ENCODE results near the gene SRC.

Gene SRC

DNA sequence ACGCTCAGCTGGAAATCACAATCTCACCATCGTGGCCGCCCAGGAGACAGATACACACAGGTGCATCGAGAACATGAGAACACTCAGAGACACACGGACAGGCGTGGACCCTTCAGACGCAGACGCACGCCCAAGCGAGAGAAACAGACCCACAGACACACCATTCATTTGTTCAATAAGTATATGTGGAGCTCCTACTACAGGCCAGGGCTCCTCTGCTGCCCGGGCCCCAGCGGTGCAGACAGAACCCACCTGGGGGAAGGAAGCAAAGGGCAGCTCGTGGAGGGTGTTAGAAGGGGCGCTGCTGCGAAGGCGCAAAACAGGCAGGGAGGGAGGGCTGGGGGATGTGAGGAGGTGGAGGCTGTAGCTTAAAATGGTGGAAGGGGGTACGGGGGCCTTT is 39.2 kb downstream of the SRC start:
- DNase-seq, result no peak

DNA sequence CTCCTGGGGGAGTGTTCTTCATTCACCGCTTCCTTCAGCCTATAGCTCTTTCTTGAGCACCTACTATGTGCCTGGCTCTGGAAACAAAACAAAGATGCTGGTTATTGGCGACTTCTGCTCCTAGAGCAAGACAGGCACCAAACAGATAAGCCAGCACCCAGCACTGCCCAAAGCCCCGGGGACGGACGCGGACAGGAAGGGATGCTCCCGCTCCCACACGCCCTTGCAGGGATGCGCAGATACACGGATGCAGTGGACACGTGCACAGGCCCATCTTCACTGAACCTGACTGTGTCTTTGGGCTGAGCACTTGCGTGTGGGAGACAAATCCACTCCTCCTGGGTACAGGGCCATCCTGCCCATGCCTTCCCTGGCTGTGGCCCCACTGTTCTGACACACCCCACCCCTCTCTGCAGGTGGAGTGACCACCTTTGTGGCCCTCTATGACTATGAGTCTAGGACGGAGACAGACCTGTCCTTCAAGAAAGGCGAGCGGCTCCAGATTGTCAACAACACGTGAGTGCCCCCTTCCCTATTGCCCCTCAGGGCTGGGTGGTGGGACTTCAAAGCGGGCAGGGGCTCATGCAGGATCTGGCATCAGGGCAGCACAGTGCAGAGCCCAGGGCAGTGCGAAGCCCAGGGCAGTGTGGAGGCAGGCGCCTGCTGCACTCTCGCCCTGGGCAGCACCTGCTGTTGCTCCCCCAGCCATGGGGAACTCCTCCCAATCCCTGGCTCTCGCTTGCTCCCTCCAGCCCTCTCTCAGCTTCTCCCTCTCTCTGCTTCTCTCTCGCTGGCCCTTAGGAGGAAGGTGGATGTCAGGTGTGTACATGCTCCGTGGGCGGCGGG is 39.9 kb downstream of the SRC start:
- no peak for DNase-seq

DNA sequence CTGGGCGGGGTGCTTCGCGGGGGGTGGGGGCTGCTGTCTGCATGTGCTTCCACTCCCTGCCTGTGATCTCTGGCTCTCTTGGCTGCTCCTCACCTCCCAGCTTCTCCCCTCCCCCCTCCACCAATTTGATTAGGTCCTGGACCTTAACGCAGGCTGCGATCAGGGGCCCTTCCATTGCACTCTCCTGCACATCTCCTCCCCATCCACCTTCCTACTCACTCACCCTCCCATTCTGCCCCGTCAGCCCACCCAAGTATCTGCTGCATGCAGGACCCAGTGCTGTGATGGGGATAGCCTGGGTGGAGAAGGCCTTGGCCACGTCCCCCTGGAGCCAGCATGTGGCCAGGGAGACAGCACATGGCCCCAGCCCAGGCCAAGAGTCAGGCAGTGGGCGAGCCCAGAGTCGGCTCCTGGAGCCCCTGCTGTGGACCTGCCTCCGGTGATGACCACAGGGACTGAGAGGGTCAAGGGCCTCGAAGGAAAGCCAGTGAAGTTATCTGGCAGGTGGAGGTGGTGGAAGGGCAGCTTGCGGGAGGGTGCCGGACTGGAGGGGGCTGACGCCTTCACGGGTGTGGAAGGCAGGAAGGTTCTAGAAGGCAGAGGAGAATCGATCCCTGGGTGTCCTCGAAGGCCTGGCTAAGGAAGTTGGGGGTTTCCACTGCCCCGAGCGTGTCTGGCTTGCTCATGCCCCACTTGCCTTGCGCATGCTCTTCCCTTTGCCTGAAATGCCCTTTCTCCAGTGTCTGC is 40.7 kb downstream of the SRC start:
- no peak for DNase-seq

DNA sequence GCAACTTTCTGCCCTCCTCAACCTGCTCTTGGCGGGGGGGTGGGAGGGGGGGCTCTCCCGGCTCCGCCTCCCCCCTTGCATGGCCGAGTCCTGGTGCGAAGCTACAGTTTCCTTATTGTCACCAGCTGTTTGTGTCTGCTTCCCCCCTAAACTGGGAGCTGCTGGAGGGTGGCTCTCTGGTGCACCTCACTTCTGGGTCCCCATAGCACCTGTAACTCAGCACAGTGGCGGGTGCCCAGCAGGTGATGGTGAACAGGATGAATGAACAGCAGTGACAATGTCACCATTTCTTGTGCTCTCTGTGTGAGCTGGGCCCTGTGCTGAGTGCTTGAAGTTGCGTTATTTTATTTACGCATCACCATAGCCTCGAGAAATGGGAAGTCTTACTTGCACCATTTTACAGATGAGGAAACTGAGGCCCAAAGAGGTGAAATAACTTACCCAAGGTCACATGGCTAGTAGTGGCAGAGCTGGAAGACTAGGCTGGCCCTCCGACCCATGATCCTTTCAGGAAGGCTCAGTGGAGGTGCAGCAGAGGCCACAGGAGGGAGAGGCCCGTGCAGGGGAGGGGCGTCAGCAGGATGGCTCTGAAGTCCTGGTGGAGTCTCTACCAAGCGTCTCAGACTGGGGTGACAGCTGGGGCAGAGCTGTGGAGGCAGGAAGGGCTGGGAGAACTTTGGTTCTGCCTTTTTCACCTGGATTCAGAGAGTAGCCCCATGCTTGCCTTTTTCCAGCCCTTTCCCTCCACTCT is 41.8 kb downstream of the SRC start:
- no peak for DNase-seq

DNA sequence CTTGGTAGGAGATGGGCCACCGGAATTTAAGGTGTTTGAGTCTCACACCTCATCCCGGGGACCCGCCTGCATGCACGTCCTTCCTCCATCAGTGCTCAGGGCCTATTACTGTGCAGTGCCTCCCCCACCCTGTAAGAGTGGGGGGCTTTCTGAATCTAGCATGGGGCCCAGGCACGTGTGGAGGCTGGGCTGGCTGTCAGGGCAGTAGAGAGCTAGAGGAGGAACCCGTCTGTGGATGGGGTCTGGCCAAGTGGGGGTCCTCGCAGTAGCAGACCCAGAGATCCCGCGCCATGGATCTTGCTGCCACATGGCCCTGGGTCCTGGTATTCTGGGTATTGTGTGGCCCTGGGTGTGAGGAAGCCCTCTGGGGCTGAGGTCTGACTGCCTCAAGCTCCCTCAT is 42.9 kb downstream of the SRC start:
- DNase-seq, result no peak

DNA sequence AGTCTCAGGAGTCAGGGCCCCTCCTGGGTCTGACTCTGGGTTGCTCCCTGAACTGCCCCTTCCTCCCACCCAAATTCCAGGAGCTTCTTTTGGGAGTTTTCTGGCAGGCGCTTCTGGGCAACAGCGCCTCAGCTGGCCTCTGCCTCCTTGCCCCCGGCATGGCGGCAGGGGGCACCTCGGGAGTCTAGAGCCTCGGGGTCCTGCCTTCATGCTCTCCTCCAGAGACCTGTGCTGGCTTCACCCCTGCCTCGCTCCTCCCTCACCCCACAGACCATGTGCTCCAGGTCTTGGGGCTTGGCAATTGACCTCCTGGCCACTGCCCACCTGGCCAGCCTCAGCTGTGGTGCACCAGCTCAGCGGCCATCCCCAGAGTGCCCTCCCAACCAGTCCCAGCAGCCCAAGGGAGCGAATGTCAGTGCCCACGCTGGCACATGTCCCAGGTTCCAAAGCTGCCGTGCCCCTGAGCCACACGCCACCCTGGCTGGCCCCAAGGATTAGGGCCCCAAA is 43.4 kb downstream of the SRC start:
- no peak for DNase-seq

DNA sequence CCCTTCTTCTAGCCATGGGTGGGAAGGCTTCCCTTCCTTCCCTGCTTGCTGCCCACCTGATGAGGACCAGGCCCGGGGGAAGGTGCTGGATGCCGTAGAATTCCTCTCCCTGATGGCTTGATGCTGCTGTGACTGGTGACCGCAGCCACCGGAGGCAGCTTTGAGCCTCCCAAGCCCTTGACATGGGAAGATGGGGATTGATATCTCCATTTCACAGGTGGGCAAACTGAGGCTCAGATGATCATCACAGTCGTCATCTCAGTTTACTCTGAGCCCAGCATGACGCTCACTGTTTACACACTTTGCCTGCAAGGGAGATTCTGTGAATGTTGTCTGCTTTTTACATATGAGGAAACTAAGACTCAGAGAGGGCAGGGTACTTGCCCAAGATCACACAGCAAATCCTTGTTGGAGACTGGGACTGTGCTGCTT is 43.9 kb downstream of the SRC start:
- no peak for DNase-seq

DNA sequence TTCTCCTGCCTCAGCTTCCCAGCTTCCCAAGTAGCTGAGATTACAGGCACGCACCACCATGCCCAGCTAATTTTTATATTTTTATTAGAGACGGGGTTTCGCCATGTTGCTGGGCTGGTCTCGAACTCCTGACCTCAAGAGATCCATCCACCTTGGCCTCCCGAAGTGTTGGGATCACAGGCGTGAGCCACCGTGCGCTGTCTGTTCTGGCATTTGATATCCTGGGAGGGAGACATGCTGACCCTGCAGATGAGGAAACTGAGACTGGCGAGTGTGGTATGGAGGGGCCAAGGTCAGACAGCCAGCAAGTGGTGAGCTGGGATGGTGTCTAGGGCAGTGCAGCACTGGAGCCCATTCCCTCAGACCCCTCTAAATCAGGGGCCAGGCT is 44.6 kb downstream of the SRC start:
- DNase-seq, result no peak

DNA sequence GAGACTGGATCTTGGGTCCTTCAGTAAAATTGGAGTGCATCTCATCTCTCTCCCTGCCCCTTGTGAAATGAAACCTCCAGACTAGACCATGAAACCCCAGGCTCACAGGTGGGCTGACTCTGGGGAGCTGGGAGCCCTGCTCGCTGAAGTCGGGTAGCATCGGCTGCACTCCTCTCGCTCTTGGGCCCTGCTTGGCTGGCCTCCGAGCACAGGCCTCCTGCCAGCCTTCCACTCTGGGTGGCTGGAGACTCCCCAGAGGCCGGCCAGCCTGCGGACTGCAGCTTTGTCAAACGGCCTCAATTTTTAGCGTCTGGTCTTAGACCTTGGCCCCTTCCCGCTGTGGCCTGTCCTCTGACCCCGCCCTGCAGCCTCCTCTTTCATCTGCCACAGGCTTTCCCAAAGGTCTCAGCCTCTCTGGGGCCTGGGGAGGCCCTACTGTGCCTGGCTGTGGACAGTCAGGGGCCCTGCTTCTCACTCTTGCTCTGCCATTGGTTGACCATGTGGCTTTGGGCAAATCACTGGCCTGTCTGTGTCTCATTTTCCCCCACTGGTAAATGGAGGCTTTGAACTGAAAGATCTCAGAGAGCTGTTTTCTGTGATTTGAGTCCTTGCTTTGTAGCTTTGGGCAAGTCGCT is 45.1 kb downstream of the SRC start:
- no peak for DNase-seq

DNA sequence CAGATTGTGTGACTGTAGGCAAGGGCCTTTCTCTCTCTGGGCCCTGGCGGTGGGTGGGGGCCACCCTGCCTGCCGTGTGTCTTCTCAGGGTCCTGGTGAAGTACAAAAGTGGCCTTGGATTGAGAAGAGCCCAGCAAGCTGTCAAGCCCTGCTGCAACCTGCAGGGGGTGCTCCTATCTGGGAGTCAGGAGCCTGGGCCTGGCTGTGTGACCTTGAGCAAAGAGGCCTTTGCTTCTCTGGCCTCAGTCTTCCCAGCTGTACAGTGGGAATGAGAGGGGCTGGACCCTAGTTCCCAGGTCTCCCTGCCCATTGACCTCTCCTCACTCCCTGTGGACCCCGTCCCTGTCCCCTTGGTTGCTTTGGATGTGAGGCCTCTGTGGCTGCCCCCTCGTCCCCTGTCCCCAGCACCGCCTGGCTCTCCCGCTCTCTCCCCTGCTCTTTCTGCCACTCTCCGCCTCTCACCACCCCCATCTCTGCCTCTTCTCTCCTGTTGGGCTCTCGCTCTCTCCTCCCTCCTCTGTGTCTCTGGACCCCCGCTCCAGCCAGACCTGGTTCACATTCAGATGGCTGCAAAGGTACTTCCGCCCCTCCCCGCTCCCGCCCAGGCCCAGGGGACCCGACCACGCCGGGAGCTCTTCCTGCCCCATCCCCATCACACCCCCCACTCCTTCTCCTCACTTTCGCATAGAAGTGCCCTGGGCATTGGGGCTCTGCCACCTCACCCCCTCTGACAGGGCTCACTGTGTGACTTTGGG is 46.7 kb downstream of the SRC start:
- peak; percentile 44 for DNase-seq

DNA sequence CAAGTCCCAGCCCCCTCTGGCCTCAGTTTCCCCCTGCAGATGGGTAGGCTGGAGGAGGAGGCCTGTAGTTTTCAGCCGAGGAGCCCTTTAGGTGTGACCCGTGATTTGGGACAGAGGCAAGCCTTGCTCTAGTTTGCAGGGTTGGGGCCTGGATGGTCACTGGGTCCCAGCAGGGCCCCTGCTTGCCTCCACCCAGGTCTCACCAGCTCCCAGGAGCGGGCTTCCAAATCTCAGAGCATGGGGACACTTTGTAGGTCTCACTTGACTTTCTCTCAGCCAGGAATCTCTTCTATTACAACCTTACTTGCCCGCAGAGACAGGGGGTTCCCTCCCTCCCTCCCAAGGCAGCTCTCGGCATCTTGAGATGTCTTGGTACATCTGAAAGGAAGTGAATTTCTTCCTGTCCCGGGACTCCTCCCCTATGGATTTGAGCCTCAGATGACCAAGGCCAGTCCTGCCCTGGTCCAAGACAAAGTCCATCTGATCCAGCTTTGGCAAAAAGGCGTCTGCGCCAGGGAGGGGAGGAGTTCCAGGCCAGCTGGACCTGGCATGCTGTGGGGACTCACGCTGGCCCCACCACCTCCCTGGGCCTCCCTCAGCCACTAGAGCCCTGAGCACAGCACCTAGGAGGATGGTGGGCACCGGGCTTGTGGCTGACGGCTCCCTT is 47.4 kb downstream of the SRC start:
- DNase-seq, result no peak

DNA sequence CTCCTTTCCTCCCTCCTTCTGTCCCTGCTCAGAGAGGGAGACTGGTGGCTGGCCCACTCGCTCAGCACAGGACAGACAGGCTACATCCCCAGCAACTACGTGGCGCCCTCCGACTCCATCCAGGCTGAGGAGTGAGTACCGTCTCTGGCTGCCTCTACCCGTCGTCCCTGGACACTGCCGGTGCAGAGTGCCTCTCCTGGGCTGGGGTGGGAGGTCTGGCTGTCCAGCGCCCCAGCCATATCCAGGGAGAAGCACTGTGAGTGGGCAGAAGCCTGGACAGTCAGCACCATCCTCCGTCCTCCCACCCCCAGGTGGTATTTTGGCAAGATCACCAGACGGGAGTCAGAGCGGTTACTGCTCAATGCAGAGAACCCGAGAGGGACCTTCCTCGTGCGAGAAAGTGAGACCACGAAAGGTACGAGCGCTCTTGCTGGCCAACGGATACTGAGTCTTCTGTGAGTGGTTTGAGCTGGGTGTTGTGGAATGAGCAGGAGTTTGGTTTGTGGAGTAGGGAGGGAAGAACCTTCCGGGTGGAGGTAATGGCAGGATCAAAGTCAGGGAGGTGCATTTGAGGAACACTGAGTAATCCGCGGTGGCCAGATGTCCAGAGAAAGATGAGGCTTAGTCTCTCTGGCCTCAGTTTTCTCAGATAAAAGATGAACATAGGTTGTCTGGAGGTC is 48.1 kb downstream of the SRC start:
- no peak for DNase-seq

DNA sequence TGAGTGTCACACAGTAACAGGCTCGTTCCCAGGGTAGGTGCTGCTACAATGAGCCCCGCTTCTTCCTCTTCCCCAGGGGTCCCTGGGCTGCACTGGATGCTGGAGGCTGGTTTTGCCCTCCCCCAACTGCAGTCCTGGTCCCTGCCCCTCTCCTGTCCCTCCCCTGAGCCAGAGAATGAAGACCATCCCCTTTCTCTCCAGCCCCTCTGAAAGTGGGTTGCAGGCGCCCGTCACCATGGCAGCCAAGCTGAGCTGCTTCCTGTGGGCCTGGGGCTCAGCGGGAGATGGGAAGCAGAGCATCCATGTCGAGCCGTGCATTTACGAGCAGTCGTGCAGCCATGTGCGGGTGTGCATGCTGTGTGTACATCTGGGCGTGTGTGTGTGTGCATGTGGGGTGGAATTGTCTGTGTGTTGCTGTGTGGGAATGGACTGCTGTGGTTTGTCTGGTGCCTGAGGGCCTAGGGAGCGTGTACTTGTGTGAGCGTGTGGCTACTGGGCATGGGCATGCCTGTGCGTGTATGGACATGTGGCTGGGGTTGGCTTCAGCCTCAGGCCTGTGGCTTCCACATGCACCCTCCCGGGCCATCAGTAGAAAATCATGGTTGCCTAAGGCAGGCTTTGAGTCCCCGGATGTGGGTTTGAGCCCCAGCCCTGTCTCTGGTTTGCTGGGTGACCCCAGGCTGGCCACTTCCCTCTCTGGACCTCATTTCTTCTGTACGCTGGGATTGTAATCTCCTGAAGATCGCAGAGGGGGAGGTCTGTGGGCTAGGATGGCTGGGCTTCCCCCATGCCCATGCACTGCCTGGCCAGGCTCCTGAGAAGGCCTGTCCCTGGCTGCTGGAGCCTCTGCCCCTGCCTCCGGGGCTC is 48.8 kb downstream of the SRC start:
- DNase-seq, result peak; percentile 49

DNA sequence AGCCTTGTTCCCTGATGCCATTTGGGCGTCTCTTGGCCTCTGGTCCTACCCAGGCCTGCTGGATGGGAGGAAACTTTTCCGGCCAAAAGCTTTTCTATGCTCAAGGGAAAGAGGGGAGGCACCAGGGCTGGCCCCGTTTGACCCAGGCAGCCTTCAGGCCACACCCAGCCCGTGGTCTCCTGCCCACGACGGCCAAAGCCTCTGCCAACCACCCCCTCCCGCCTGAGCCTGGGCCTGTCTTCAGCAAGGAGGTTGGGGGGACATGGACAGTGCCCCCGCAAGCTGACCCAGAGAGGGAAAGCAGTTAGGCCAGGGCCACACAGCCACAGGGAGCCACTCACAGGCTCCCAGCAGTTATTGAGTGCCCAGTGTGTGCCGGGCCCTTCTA is 49.5 kb downstream of the SRC start:
- no peak for DNase-seq

DNA sequence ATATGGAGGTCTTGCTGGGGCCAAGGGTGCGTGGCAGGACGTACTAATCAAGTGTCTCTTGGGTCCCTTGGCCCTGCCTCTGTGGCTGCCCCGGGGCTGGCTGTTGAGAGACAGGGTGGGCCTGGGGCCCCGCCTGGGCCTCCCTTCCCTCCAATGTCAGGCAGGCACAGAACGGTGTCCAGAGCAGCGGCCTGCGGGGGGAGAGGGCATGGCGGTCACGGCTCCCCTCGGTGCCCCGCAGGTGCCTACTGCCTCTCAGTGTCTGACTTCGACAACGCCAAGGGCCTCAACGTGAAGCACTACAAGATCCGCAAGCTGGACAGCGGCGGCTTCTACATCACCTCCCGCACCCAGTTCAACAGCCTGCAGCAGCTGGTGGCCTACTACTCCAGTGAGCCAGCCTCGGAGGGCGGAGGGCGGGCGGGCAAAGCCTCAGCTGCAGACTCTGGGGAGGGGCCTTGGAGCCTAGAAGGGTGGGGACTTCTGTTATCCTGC is 50.0 kb downstream of the SRC start:
- peak; percentile 46 for DNase-seq

DNA sequence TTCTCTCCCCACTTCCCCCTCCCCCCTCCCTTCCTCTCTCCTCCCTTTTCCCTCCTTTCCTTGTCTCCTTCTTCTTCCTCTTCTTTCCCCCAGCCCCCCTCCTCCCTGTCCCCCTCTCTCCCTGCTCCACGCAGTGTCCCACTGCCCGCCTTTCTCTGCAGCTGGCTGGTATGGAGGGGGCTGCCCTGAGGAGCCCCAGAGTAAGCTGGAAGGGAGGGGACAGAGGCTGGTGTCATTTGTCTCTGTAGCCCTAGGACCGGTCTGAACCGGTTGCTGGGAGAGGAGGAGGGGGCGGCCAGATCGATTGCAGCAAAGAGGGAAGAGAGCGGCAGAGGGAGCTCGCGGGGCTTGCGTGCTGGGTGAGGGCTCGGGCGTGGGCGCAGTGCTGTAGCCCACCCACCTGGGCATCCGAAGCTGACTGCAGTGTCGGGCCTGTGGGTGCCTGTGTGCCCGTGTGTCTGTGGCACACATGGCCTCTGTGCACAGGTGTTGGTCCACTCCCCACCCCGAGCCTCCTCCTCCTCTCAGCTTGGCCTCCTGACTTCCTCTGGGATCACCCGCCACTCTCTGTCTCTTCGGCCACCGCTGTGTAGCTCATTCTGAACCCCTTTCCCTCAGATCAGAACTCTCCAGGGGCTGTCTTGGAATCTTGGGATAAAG is 50.6 kb downstream of the SRC start:
- peak; percentile 46 for DNase-seq

DNA sequence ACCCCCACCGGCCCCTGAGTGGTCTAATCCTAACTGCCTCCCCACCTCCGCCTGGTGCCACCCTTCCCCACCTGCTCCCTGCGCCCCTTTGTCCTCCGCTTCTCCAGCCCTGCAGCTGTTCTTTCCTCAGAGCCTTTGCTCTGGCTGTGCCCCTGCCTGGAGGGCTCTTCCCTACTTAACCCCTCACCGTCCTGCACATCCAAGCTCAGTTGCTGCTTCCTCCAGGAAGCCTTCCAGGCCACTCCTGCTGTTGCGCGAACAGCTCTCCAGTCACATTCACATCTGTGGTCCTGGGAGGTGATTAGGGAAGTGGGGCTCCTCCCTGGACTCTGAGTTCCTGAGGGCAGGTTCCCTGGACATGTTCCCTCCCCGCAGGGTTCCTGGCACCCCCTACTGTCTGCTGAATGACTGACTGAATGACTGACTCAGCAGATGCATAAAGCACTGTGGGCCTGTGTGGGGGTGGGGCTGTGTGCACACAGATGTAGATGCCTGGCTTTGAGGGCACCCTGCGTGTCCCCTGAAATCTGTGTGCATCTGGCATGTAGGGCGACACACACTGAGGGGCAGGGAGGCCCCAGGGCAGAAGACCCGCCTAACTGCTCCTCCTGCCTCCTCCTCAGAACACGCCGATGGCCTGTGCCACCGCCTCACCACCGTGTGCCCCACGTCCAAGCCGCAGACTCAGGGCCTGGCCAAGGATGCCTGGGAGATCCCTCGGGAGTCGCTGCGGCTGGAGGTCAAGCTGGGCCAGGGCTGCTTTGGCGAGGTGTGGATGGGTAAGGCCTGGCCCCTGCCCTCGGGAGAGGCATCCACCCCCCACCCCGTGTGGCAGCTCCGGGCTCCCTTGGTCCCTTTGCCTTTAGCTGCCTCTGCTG is 51.4 kb downstream of the SRC start:
- DNase-seq, result no peak
